Calu3 (cell line): Measurements from ENCODE around the gene SMIM44. TPM values are rescaled to one million over a fixed set of nuclear protein-coding genes. Genes with fewer than 3 reads are reported as not detected.

ENCODE experiments used
- BruUV-seq: library from RNA; stranded (reverse); fragments of 400-500 nt; replicated peaks from 2 replicates; lab custom pipeline; 2021; lab: Mats Ljungman, UMichigan
- CTCF ChIA-PET: fragments of 300-600 bp; sonication (Branson Sonifier 250); formaldehyde crosslinking; loops from one replicate; lab custom pipeline; 2022; ENCODE audit warnings: antibody characterized with exemption; lab: Charles Lee
- DNase-seq: peaks from one replicate; pipeline ENCODE4 v3.0.0; 2022
- H3K27ac Mint-ChIP-seq: one replicate; pipeline ENCODE4 v1.8.0; 2022; ENCODE audit warnings: mixed read lengths; ENCODE audit not compliant: unreplicated experiment
- H3K27me3 Mint-ChIP-seq: one replicate; pipeline ENCODE4 v1.8.0; 2022; ENCODE audit warnings: mixed read lengths; ENCODE audit not compliant: unreplicated experiment
- H3K36me3 Mint-ChIP-seq: one replicate; pipeline ENCODE4 v1.8.0; 2022; ENCODE audit warnings: mild to moderate bottlenecking, moderate library complexity, mixed read lengths; ENCODE audit not compliant: insufficient read depth, unreplicated experiment
- H3K4me1 Mint-ChIP-seq: one replicate; pipeline ENCODE4 v1.8.0; 2022; ENCODE audit warnings: mild to moderate bottlenecking, low read depth, mixed read lengths; ENCODE audit not compliant: unreplicated experiment
- H3K4me3 Mint-ChIP-seq: one replicate; pipeline ENCODE4 v1.8.0; 2022; ENCODE audit warnings: mild to moderate bottlenecking, low read depth, moderate library complexity, mixed read lengths; ENCODE audit not compliant: unreplicated experiment
- H3K9me3 Mint-ChIP-seq: one replicate; pipeline ENCODE4 v1.8.0; 2022; ENCODE audit warnings: low read depth, mixed read lengths; ENCODE audit not compliant: unreplicated experiment
- intact Hi-C: fragments of 100-400 bp; cut with micrococcal nuclease; formaldehyde crosslinking; loops from one replicate; pipeline ENCODE4 v1.10.0; 2022; ENCODE audit not compliant: unreplicated experiment
- total RNA-seq: library from RNA; stranded (reverse); gene quantifications from 2 replicates; pipeline ENCODE4 v1.2.3, GENCODE V29; 2022
- TF ChIP-seq, protein P1 (sequence below): fragments of 200-600 bp; IDR thresholded peaks from one replicate; pipeline ENCODE4 v1.8.0; 2022; ENCODE audit warnings: antibody characterized with exemption; ENCODE audit not compliant: unreplicated experiment

SMIM44 gene
- total RNA-seq, 1 experiment from 2014 or later, result not detected

DNA sequence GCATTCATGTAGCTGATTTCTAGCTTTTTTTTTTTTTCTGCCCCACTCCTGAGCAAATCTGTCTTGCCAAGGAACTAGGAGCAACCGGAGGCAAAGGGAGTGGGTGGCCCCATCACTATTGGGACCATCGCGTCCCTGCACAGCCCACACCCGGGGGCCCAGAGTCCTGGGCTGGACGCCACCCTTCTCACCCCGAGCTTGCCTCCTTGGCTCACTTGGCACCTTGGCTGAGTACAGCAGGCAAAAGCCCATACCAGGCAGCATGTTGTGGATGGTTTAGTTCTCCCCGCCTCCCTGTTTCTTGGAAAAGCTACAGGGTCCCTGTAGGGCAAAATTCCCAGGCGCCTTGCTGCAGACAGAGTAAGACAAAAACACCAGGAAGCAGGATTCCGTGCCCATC is 16.6 kb downstream of the SMIM44 start:
- H3K27me3 Mint-ChIP-seq, result peaks cover 16% of the 10 kb centered on the region
- H3K9me3 Mint-ChIP-seq, result peaks cover 2% of the 10 kb centered on the region
- no peak for DNase-seq
- no TSS peak for BruUV-seq
- TF ChIP-seq, protein P1, sequence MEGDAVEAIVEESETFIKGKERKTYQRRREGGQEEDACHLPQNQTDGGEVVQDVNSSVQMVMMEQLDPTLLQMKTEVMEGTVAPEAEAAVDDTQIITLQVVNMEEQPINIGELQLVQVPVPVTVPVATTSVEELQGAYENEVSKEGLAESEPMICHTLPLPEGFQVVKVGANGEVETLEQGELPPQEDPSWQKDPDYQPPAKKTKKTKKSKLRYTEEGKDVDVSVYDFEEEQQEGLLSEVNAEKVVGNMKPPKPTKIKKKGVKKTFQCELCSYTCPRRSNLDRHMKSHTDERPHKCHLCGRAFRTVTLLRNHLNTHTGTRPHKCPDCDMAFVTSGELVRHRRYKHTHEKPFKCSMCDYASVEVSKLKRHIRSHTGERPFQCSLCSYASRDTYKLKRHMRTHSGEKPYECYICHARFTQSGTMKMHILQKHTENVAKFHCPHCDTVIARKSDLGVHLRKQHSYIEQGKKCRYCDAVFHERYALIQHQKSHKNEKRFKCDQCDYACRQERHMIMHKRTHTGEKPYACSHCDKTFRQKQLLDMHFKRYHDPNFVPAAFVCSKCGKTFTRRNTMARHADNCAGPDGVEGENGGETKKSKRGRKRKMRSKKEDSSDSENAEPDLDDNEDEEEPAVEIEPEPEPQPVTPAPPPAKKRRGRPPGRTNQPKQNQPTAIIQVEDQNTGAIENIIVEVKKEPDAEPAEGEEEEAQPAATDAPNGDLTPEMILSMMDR, result no peak
- no peaks in the 10 kb centered on the region for H3K4me1 Mint-ChIP-seq
- H3K27ac Mint-ChIP-seq, result no peak overlapping the region
- CTCF ChIA-PET, result no interaction called here
- H3K4me3 Mint-ChIP-seq, result no peak overlapping the region
- peaks cover 15% of the 10 kb centered on the region for H3K36me3 Mint-ChIP-seq
- intact Hi-C loops, result no loop called here

DNA sequence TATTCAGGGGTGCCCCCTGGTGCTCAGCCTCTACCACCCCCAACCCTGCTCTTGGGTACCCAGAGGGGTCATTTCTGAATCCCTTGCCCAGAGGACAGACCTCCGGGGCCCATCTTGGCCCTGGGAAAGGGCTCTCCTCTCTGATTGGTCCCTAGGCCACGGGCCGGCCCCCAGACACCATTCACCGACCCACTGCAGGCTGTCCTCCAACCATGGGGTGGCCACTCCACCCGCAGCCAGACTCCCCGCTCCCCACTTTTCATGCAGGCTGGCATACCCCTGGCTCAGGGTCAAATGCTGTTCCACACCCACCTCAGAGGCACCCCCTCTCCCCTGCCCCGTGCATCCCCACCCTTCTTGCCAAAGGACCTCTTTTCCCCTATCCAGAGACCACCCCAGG is 17.7 kb downstream of the SMIM44 start:
- intact Hi-C loops, result no loop called here
- H3K9me3 Mint-ChIP-seq, result peaks cover 2% of the 10 kb centered on the region
- peaks cover 10% of the 10 kb centered on the region for H3K27me3 Mint-ChIP-seq
- BruUV-seq, result no TSS peak
- DNase-seq, result no peak
- peaks cover 15% of the 10 kb centered on the region for H3K36me3 Mint-ChIP-seq
- H3K4me3 Mint-ChIP-seq, result no peak overlapping the region
- H3K4me1 Mint-ChIP-seq, result no peaks in the 10 kb centered on the region
- H3K27ac Mint-ChIP-seq, result no peak overlapping the region
- CTCF ChIA-PET, result no interaction called here
- TF ChIP-seq, protein P1, result no peak

- peaks cover 2% of the 10 kb centered on the region for H3K27me3 Mint-ChIP-seq
- no peak overlapping the region for H3K27ac Mint-ChIP-seq
- H3K4me1 Mint-ChIP-seq, result no peaks in the 10 kb centered on the region
- CTCF ChIA-PET, result no interaction called here
- peaks cover 15% of the 10 kb centered on the region for H3K36me3 Mint-ChIP-seq
- BruUV-seq, result no TSS peak
- intact Hi-C loops, result no loop called here
- H3K9me3 Mint-ChIP-seq, result peaks cover 2% of the 10 kb centered on the region
- no peak for DNase-seq
- H3K4me3 Mint-ChIP-seq, result no peak overlapping the region
- TF ChIP-seq, protein P1, result no peak
These were observed 18.5 kb downstream of the SMIM44 start for GRCh38 chr19:3464587-3465235.

DNA sequence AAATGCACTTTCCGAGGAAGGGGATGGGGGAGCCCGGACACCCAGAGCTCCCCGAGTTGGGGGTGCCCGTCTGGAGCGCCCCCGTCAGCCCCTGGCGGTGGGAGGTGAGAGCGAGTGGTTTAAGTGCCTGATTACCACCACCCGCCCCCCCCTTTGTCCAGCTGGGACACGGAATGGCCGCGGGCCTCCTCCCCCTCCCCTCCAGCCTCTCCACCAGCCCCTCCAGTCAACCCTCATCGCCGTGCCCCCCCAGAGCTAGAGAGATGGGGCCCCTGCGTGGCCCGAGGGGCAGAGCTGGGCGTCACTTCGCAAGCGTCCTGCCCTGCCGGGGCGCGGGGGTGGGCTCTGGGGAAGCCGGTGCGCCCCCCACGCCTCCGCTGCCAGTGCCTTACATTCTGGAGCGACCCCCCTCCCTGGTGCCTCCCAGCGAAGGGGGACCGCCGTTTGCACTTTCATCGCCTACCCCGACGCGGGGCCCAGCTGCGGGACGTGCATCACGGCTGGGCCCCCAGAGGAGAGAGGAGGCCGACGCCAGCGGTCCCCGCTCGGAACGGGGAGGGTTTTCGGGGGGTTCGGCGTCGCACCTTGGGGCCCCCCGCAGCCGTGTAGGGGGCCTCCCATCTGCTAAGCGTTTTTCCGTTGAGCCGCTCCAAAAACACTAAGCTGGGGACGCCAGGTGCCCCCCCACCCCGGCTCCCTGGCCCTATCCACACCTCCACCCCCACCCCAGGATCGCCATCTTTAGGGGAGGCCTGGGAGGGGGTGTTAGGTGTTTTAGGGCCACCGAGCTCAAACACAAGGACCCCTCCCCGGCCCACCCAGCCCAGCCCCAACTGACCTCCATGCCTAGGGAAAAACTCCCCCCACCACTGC is 19.3 kb downstream of the SMIM44 start:
- BruUV-seq, result no TSS peak
- CTCF ChIA-PET, result no interaction called here
- Mint-ChIP-seq H3K9me3 (peaks cover 2% of the 10 kb centered on the region), H3K4me1 (no peaks in the 10 kb centered on the region), H3K36me3 (peaks cover 15% of the 10 kb centered on the region), H3K27me3 (no peaks in the 10 kb centered on the region), H3K4me3 (no peak overlapping the region), H3K27ac (no peak overlapping the region)
- intact Hi-C loops, result no loop called here
- no peak for DNase-seq
- TF ChIP-seq, protein P1, result no peak
